ENCODE data around the gene RPS2.

DNA sequence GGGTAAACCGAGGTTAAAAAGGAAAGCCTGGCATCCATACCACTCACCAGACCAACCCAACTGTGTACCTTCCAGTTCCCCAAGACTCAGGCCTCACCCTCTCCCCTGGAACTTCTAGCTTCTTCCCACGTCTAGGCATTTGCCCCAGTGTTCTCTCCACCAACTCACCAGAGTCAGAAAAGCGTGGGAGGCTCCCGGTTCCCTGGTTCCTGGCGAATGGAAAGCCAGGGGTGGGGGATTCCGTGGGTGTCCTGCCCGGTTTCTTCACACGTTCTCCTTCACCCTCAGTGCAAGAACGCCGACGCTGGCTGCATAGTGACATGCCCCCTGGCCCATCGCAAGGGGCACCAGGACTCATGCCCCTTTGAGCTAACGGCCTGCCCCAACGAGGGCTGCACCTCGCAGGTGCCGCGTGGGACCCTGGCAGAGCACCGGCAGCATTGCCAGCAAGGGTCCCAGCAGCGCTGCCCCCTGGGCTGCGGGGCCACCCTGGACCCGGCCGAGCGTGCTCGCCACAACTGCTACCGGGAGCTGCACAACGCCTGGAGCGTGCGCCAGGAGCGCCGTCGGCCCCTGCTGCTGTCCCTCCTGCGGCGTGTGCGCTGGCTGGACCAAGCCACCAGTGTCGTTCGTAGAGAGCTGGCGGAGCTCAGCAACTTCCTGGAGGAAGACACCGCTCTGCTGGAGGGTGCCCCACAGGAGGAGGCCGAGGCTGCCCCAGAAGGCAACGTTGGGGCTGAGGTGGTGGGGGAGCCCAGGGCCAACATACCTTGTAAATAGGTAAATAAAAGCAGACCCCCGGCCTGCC, 3.7 kb upstream of the RPS2 start:
- TF ChIP-seq, protein P1, sequence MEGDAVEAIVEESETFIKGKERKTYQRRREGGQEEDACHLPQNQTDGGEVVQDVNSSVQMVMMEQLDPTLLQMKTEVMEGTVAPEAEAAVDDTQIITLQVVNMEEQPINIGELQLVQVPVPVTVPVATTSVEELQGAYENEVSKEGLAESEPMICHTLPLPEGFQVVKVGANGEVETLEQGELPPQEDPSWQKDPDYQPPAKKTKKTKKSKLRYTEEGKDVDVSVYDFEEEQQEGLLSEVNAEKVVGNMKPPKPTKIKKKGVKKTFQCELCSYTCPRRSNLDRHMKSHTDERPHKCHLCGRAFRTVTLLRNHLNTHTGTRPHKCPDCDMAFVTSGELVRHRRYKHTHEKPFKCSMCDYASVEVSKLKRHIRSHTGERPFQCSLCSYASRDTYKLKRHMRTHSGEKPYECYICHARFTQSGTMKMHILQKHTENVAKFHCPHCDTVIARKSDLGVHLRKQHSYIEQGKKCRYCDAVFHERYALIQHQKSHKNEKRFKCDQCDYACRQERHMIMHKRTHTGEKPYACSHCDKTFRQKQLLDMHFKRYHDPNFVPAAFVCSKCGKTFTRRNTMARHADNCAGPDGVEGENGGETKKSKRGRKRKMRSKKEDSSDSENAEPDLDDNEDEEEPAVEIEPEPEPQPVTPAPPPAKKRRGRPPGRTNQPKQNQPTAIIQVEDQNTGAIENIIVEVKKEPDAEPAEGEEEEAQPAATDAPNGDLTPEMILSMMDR (tag by site-specific recombination; IDR thresholded peaks at IDR 0.05): no peak
- TF ChIP-seq KLF16 (tag by site-specific recombination; IDR thresholded peaks at IDR 0.05): no peak
- no peak for TF ChIP-seq ZNF530 (tag by site-specific recombination; IDR thresholded peaks at IDR 0.05; ENCODE audit: low read depth)
- TF ChIP-seq, protein P2, sequence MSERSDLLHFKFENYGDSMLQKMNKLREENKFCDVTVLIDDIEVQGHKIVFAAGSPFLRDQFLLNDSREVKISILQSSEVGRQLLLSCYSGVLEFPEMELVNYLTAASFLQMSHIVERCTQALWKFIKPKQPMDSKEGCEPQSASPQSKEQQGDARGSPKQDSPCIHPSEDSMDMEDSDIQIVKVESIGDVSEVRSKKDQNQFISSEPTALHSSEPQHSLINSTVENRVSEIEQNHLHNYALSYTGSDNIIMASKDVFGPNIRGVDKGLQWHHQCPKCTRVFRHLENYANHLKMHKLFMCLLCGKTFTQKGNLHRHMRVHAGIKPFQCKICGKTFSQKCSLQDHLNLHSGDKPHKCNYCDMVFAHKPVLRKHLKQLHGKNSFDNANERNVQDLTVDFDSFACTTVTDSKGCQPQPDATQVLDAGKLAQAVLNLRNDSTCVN (tag by site-specific recombination; optimal IDR thresholded peaks at IDR 0.05): no peak
- TF ChIP-seq HOXA7 (CRISPR knock-in tag; IDR thresholded peaks at IDR 0.05; ENCODE audit: borderline replicate concordance): no peak
- TF ChIP-seq ZNF324 (tag by site-specific recombination; IDR thresholded peaks at IDR 0.05): no peak
- no peak for TF ChIP-seq RBAK (tag by site-specific recombination; IDR thresholded peaks at IDR 0.05)
- TF ChIP-seq, protein P3, sequence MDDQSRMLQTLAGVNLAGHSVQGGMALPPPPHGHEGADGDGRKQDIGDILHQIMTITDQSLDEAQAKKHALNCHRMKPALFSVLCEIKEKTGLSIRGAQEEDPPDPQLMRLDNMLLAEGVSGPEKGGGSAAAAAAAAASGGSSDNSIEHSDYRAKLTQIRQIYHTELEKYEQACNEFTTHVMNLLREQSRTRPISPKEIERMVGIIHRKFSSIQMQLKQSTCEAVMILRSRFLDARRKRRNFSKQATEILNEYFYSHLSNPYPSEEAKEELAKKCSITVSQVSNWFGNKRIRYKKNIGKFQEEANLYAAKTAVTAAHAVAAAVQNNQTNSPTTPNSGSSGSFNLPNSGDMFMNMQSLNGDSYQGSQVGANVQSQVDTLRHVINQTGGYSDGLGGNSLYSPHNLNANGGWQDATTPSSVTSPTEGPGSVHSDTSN (CRISPR knock-in tag; IDR thresholded peaks at IDR 0.05): no peak
- TF ChIP-seq, protein P4, sequence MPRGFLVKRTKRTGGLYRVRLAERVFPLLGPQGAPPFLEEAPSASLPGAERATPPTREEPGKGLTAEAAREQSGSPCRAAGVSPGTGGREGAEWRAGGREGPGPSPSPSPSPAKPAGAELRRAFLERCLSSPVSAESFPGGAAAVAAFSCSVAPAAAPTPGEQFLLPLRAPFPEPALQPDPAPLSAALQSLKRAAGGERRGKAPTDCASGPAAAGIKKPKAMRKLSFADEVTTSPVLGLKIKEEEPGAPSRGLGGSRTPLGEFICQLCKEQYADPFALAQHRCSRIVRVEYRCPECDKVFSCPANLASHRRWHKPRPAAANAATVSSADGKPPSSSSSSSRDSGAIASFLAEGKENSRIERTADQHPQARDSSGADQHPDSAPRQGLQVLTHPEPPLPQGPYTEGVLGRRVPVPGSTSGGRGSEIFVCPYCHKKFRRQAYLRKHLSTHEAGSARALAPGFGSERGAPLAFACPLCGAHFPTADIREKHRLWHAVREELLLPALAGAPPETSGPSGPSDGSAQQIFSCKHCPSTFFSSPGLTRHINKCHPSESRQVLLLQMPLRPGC (tag by site-specific recombination; IDR thresholded peaks at IDR 0.05): no peak
- no peak for TF ChIP-seq ZNF560 (tag by site-specific recombination; IDR thresholded peaks at IDR 0.05; ENCODE audit: borderline replicate concordance)
